Measurements from ENCODE around the gene FRZB.

DNA sequence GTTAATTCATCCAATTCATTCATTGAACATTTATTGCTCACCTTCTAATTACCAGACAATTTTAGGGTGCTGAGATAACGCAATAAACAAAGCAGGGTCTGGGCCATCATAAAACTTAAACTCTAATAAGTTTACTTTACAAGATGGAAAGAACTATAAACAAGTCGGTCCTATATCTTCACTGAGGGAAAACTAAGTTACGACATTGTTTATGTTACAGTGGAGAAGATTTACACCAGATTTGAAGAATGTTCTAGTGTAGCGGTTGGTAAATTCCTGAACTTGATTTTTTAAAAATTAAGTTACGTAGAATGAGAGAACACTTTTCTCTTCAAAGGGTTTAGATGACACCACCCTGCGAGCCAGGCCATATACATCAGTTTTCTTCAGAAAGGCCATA, 20.7 kb upstream of the FRZB start:
- TF ChIP-seq, protein P1, sequence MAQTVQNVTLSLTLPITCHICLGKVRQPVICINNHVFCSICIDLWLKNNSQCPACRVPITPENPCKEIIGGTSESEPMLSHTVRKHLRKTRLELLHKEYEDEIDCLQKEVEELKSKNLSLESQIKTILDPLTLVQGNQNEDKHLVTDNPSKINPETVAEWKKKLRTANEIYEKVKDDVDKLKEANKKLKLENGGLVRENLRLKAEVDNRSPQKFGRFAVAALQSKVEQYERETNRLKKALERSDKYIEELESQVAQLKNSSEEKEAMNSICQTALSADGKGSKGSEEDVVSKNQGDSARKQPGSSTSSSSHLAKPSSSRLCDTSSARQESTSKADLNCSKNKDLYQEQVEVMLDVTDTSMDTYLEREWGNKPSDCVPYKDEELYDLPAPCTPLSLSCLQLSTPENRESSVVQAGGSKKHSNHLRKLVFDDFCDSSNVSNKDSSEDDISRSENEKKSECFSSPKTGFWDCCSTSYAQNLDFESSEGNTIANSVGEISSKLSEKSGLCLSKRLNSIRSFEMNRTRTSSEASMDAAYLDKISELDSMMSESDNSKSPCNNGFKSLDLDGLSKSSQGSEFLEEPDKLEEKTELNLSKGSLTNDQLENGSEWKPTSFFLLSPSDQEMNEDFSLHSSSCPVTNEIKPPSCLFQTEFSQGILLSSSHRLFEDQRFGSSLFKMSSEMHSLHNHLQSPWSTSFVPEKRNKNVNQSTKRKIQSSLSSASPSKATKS (CRISPR knock-in tag; IDR thresholded peaks at IDR 0.05): no peak
- TF ChIP-seq L3MBTL2 (IDR thresholded peaks at IDR 0.05) (no peak), EZH2 (IDR thresholded peaks at IDR 0.05; ENCODE audit: borderline replicate concordance, low read depth, low read length) (no peak), HMG20B (CRISPR knock-in tag; IDR thresholded peaks at IDR 0.05) (no peak)

All from K562 (cell line).